GM19023 (cell line): ENCODE data around the gene DEGS1.
"Not testable (repeated sequence)": the region's sequence is repeated elsewhere in the genome, so short reads cannot be mapped to it uniquely, and the experiment has no call there.

ENCODE experiments used
- ATAC-seq: cut with Tn5 transposase; IDR thresholded peaks from one replicate; pipeline ENCODE4 v1.9.1; 2021; ENCODE audit warnings: mild to moderate bottlenecking, moderate library complexity; ENCODE audit not compliant: unreplicated experiment

Gene DEGS1

GRCh38 chr1:224180783-224181452 lies 2.1 kb upstream of the DEGS1 start:
- ATAC-seq = no peak

- ATAC-seq = no peak
These were observed 1.6 kb upstream of the DEGS1 start for GRCh38 chr1:224181453-224181810.

- ATAC-seq = peak; percentile 24
These were observed 779 bp upstream of the DEGS1 start for GRCh38 chr1:224182057-224182865.

GRCh38 chr1:224183591-224184312 lies 712 bp downstream of the DEGS1 start:
- ATAC-seq = peak; percentile 51

- ATAC-seq = no peak
These were observed 2.2 kb downstream of the DEGS1 start for GRCh38 chr1:224185208-224185607.

- no peak for ATAC-seq
These were observed 5.2 kb downstream of the DEGS1 start for GRCh38 chr1:224188286-224188685.

- no peak for ATAC-seq
These were observed 6.5 kb downstream of the DEGS1 start for GRCh38 chr1:224189561-224189960.

GRCh38 chr1:224192082-224192788 lies 9.2 kb downstream of the DEGS1 start:
- ATAC-seq = no peak

- ATAC-seq = no peak
These were observed 10.4 kb downstream of the DEGS1 start for GRCh38 chr1:224193319-224193966.

GRCh38 chr1:224196813-224197600 lies 14.0 kb downstream of the DEGS1 start:
- ATAC-seq = no peak

GRCh38 chr1:224198572-224198971 lies 15.5 kb downstream of the DEGS1 start:
- no peak for ATAC-seq

GRCh38 chr1:224199679-224200078 lies 16.6 kb downstream of the DEGS1 start:
- no peak for ATAC-seq

GRCh38 chr1:224201383-224201782 lies 18.3 kb downstream of the DEGS1 start:
- no peak for ATAC-seq

GRCh38 chr1:224201853-224202252 lies 18.8 kb downstream of the DEGS1 start:
- ATAC-seq = no peak

GRCh38 chr1:224203243-224204016 lies 20.4 kb downstream of the DEGS1 start:
- ATAC-seq = peak; percentile 57

- peak; percentile 42 for ATAC-seq
These were observed 22.4 kb downstream of the DEGS1 start for GRCh38 chr1:224205438-224205840.

- not testable (repeated sequence) for ATAC-seq
These were observed 23.0 kb downstream of the DEGS1 start for GRCh38 chr1:224205931-224206538.

GRCh38 chr1:224211206-224211962 lies 28.3 kb downstream of the DEGS1 start:
- no peak for ATAC-seq
